ENCODE data around the gene RUFY4.

DNA sequence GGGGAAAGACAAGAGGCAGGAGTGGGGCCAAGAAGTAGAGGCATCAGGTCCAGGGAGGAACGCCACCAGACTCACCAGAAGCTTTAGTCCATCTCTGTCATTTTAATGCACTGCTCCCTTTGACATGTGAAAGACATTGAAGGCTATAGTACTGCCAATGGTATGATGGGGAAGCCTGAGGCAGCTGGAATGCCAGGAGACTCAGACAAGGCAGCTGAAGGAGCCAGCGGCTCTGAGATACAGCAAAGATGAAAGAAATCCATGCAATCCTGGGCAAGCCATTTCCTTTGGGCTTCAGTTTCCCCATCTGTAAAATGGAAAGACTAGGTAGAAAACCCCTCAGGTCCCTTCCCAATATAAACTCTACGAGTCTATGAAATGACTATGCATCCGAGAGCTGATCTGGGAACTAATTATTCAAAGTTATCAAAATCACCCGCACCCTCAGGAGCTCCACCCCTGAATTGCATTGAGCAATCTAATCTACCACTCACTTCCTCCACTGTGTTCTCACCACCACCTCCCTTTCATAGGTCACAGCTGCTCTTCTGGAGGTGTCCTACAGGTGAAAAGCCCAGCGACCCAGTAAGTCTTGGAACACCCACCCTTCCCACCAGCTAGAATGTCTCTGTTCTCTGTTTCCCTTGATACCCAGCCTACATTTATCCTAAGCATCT lies 59.9 kb downstream of the RUFY4 start:
- TF ChIP-seq, protein P1, sequence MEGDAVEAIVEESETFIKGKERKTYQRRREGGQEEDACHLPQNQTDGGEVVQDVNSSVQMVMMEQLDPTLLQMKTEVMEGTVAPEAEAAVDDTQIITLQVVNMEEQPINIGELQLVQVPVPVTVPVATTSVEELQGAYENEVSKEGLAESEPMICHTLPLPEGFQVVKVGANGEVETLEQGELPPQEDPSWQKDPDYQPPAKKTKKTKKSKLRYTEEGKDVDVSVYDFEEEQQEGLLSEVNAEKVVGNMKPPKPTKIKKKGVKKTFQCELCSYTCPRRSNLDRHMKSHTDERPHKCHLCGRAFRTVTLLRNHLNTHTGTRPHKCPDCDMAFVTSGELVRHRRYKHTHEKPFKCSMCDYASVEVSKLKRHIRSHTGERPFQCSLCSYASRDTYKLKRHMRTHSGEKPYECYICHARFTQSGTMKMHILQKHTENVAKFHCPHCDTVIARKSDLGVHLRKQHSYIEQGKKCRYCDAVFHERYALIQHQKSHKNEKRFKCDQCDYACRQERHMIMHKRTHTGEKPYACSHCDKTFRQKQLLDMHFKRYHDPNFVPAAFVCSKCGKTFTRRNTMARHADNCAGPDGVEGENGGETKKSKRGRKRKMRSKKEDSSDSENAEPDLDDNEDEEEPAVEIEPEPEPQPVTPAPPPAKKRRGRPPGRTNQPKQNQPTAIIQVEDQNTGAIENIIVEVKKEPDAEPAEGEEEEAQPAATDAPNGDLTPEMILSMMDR (IDR thresholded peaks at IDR 0.05): no peak
- no peak for TF ChIP-seq ZFX (IDR thresholded peaks at IDR 0.05; ENCODE audit: borderline replicate concordance)

Measured in 22Rv1 (cell line).